ENCODE results near the gene PAWR.
"Not testable (repeated sequence)": the region's sequence is repeated elsewhere in the genome, so short reads cannot be mapped to it uniquely, and the experiment has no call there.

PAWR gene

DNA sequence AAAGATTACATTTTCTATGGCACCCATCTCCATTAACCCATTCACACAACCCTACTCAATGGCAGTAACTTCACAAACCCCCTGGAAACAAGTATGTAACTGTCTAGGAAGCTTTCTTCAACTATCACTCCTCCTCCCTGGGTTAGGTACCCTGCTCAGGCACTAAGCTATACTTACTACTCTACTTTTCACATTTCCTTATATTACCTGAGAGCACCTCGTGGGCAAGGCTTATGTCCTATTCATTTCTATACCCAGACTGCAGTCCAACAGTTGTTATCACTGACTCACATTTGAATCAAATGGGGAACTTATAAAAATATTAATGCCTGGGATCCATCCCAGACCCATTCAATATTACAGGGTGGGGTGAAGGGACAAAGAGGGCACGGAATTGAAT lies 4.6 kb downstream of the PAWR start:
- no peak for DNase-seq (ENCODE audit: low read depth)

DNA sequence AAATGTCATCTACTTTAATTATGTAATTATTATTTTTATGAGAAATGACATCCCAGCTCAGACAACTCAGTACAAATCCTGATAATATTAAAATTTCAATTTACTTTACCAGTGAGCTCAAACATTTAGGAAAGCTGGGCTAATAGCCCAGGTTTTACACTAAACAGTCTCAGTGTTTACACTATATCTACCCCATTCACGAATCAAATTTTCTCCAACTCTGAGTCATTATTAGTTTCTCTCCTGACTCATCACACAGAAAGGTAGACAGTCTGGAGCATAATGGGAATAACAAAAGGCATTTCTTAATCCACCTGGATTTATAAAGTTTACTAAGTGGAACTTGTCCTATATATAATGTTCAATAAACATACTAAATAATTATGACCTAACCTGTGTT lies 5.7 kb downstream of the PAWR start:
- DNase-seq (ENCODE audit: low read depth) = peak; percentile 69

DNA sequence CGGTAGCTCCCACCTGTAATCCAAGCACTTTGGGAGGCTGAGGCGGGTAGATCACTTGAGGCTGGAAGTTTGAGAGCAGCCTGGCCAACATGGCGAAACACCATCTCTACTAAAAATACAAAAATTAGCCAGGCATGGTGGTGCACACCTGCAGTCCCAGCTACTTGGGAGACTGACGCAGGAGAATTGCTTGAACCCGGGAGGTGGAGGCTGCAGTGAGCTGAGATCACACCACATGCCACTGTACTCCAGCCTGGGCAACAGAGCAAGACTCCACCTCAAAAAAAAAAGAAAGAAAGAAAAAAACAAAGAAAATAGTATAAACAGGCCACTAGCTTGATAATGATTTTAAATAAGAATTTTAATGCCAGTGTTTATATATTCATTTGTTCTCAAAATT lies 6.4 kb downstream of the PAWR start:
- not testable (repeated sequence) for DNase-seq (ENCODE audit: low read depth)

DNA sequence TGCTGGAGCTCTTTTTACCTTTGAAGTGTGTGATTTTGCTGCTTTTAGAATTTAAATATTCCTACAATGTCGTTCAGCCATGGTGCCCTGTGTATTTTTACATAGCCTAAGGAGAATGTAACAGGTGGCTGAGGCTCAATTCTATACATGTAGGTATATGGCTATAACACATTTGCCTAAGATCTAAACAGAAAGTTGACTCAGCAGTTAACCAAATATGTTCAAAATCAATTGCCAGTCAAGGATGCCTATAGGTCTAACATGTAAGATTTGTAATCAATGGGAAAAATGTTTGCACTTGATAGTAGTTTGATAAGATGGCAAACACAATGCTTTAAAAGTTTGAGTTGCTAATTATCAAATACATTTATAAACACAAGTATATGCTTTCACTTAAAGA lies 8.2 kb downstream of the PAWR start:
- no peak for DNase-seq (ENCODE audit: low read depth)

DNA sequence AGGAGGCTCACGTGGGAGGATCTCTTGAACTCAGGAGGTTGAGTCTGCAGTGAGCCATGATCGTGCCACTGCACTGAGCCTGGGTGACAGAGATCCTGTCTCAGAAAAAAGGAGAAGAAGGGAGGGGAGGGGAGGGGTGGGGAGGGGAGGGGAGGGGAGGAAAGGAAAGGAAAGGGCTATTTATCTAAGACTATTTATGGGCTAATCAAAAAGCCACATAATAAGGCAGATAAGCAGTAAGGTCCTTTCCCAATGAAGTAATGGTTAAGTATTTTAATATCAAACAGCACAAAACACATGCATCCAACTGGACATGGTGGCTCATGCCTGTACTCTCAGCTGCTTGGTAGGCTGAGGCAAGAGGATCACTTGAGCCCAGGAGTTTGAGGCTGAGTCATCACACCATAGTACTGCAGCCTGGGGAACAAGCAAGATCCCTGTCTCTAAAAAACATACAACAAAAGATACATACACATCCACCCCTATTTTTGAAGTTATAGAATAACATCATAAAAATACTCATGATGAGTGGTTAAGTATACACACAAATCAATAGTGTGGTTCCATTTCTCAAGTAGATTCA lies 9.7 kb downstream of the PAWR start:
- DNase-seq (ENCODE audit: low read depth) = peak; percentile 68

DNA sequence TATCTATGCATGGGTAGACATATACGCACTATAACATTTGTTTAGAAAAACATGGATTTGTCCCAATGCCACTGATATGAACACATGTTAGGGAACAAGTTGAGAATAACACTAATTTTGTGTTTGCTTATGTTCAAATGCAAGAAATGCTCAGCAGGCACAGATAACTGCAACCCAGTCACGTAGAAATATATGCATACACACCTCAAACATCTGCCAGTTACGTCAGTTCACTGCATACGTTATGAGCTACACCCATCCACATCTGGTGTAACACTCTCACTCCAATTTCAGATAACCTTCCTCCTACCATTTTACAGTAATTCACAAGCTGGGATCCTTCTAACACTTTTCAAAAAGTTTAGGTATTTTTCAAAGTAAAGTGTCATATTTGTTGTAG lies 10.7 kb downstream of the PAWR start:
- no peak for DNase-seq (ENCODE audit: low read depth)

DNA sequence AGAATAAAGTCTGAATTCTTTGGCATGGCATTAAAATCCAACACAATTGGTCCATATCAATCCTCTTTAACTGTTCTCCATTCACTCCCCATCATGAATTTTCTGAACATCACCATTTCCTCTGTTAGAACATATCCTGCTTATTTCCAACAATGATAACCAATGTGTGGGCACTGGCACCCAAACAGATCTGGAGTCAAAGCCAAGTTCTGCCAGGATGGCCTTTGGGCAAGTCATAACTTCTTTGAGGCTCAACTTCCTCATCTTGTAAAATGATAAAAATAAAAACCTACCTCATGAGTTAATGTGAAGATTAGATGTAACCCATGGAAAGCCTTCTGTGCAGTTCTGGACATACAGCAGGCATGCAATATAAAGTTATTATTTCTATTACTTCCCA lies 12.5 kb downstream of the PAWR start:
- no peak for DNase-seq (ENCODE audit: low read depth)

DNA sequence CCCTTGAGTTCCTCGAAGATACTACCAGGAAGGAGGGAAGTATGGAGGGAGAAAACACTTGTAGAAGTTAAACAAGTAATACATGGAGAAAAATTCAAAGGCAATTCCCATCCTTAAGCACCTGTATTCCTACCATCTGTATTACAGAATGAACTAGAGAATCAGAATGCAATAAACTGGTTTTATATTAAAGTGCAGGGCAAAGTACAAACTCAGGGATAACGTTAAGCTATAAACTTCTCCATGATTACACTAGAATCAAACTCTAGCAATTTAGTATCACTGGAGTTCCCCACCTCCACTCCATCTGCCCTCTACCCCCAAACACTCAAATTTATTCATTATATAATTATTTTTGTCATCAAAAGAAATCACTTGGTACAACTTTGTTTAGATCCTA lies 13.1 kb downstream of the PAWR start:
- no peak for DNase-seq (ENCODE audit: low read depth)

DNA sequence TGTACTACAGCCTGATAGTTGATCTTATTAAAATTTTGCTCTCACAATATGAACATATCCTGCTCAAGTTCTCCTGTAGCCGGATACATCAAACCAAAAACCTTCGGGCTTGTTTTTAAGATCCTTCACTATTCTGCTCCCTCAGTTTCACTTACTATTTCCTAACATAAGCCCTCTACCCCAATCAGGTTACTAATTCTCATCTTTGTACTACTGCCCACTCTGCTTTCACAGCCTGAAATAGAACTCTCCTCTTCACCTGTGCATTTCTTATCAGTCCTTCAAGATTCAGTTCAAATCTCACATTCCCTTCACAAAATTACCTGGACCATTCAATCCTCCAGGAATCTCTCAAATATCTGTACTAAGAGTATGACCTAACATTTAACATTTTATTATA lies 14.2 kb downstream of the PAWR start:
- DNase-seq (ENCODE audit: low read depth) = no peak

DNA sequence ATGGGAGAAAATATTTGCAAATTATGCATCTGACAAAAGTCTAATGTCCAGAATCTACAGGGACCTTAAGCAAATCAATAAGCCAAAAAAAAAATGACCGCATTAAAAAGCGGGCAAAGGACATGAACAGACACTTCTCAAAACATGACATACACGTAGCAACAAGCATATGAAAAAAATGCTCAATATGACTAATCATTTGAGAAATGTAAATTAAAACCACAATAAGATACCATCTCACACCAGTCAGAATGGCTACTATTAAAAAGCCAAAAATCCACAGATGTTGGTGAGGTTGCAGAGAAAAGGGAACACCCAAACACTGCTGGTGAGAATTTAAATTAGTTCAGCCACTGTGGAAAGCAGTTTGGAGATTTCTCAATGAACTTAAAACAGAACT lies 16.1 kb downstream of the PAWR start:
- DNase-seq (ENCODE audit: low read depth) = peak; percentile 79

DNA sequence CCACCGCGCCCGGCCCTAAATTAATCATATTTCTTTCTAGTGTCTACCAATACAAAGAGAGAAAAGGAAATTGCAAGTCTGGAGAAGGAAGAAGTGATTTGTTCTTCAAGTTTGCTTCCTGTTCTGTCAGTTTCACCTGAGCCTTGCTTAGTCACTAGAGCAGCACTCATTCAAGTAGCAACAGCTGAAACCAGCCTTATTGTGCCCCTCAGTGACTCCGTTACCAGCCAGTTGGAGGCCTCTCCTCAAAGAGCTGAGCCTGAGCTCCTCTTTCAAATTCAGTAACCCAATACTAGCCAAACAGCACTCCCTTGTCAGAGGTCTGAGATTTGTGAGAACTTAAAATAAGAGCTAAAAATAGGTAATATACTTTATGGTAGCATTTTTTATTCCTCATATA lies 17.4 kb downstream of the PAWR start:
- no peak for DNase-seq (ENCODE audit: low read depth)

DNA sequence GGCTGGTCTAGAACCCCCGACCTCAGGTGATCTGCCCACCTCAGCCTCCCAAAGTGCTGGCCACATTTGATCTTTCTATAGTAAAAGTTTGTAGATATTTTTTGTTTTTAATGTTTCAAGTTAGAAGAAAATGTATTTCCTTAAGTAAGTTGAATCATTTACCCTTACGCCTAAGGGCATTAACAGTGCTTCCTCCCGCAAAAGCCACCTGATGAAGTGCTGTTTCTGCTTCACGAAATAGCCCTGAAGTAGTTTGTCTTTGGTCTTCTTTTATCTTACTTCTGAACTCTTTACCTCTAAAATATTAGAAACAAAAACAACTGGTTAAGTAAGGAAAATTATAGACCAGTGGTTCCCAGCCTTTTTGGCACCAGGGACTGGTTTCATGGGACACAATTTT lies 22.7 kb downstream of the PAWR start:
- no peak for DNase-seq (ENCODE audit: low read depth)

DNA sequence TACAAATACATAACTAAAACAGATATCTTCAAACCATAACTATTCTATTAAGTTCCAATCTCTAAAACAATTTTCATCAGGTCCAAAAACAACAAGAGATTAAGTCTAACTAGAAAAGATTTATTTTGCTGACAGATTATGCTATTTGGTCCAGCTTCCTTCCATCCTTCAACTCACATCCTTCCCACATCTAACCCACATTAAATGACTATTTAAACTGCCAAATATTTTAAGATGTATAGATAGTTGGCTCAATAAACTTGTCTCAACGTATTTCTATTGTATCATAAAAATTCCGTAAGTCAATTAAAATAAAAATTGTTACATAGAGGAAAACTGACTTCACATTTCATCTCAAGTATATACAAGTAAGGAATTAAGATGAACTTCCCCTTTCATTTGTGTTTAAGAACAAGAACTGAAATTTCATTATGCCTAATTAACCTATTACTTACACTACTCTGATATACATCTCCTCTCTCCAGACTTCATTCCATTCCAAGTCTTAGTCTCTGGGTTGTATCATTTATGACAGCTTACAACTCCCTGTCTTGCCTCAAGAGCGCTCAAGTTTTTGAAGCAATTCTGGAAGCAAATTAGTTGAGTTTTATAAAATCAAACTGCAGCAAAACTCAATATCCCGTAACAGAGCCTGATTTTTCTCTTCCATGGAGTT lies 25.4 kb downstream of the PAWR start:
- DNase-seq (ENCODE audit: low read depth) = no peak

DNA sequence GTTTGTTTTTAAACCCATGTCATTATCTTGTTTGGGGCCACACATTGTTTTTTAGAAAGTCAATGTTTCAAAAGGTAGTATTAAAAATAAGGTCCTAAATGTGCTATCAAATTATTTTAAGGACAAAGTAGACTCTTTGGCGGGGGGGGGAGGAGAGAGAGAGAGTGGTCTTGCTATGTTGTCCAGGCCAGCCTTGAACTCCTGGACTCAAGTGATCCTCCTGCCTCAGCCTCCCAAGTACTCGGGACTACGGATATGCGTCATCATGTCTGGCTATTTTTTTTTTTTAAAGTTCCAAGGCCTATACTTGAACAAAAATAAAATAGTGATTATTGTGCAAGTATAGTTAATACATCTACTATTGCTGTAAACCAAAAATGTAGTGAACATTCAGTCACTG lies 26.2 kb downstream of the PAWR start:
- DNase-seq (ENCODE audit: low read depth) = no peak

DNA sequence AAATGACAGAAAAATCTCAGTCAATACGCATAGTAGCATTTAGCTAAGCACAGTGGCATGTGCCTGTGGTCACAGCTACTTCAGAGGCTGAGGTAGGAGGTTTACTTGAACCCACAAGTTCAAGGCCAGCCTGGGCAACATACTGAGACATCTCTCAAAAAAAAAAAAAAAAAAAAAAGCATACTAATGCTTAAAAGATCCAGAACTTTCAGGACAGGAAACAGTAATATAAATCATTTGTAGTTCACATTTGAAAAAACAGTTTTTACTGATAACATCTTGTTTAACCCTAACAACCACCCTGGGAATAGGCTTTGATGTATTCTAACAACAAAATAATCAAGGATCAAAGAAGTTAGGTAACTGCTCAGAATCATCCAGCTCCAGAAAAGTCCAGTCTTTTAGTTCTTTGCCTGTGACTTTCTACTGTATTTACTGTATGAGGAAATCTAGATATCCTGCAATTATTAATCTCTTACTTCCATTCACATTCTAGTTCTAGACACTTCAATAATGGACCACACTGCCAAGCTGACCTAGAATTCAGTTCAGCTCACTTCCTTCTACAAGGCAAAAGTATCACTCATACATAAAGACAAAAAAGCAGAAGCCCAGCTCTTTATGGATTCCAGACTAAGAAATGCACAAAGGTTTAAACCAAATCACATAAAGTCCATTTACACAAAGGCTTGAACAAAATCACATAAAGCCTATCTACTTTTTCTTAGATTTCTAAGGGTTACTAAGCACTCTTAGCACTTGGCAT lies 28.5 kb downstream of the PAWR start:
- DNase-seq (ENCODE audit: low read depth) = peak; percentile 51

DNA sequence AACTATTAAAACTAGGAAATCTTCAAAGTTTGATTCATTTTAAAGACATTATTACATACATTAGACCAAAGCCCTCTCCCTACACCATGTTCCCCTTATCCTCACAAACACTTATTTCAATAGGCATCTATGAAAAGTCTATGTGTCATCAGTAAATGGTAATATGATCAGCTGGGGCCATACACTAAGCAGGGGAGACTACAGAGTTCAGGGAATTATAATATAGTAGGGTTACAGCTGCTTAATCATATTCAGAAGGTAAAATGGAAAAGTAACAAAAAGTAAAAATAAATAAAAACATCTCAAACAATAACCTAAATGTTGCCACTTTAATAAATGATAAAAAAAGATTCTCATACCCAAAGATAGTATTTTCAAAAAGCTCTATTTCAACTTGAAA lies 29.1 kb downstream of the PAWR start:
- no peak for DNase-seq (ENCODE audit: low read depth)

DNA sequence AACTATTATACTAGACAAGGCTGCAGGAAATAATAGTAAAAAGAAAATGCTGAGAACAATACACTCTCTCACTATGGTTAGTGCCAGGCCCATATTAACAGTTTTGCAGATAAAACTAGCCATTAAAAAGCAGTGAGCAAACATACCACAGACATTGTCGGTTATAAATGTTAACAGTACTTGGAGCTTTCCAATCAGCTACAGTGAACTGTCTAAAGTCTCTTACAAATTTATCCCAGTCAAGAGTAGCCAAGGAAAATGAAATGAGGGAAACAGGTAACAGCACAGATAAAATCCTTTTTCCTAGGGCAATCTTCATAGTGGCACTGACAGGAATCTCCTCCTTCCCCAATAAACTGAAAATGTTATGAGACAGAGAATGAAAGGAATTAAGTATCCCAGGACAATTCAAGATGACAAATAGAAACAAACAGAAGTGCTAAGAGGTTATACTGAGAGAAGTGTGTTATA lies 30.8 kb downstream of the PAWR start:
- peak; percentile 54 for DNase-seq (ENCODE audit: low read depth)

DNA sequence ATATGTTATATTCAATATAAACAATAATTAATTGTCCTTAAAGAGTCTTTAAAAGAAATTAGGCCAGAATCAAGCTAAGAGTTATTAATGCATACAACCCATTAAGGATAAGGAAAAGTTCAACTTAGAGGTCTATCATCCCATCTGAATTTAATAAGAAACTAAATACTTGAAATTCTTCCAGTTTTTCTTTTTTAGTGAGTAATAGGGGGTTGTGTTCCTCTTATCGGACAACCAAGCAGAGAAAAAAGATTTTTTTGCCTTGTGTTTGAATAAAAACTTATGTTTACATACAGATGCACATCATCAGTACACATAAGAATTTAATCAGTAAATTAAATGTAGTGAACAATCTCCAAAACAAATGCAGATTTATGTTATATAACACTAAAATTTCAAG lies 32.5 kb downstream of the PAWR start:
- peak; percentile 76 for DNase-seq (ENCODE audit: low read depth)

DNA sequence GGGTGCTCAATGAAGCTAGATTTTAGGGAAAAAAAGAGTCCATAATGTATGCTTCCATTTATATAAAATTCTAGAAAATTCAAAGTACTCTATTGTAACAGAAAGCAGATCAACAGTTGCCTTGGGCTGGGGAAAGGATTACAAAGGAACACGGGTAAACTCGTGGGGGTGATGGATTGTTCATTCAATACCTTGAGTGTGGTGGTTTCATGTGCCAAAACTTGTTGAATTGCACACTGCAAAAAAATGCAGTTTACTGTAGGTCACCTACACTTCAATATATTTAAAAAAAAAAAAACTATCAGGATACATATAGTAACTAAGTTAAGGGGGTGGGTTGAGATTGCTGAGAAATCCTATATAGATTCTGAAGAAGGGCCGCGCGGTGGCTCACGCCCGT lies 33.6 kb downstream of the PAWR start:
- no peak for DNase-seq (ENCODE audit: low read depth)

DNA sequence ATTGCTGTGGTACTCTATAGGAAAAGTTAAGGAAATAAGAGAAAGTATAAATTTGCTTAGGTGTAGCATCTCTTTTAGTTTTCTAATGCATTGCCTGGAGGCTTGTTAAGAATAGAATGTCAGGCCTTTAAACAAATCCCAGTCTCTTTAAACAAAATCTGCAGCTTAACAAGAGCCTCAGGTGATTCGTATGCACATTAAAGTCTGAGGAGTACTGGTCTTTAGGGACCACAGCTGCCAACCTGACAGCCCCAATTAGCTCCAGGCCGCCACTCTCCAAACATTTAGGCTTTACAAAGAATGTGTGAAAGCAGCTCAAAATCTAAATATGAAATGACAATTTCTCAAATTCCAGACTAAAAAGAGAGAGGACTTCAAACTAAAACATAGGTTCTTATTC lies 35.7 kb downstream of the PAWR start:
- DNase-seq (ENCODE audit: low read depth) = no peak

DNA sequence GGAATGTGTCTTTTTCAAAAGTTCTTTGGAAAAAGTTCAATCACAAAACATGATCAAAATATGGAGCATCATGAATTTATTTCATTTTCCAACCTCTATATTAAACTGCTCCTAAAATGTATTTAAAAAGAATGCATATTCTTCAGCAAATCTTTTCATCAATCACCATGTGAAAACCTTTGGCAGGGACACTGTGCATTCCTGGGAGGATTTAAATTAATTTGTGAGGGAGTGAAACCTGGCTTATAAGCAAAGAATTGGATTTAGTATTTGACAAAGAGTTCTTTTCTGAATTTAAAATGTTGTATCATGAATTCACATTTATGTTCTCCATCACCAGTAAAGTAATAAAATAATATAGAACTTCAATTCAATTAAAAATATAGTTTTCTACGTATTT lies 38.2 kb downstream of the PAWR start:
- no peak for DNase-seq (ENCODE audit: low read depth)

DNA sequence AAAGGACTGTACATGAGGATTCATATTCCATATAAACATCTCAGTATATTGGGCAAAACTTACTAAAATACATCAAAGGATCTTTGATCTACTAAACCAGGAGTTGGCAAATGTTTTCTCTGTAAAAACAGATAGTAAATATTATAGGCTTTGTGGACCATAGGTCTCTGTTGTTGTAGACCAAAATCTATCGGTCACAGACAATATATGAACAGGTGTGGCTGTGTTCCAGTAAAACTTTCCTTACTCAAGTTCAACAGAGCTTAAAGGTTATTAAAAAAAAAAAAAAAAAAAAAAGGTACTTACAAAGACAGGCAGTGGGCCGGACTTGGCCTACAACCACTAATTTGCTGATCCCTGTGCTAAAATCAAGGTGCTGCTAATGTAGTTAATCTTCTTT lies 40.3 kb downstream of the PAWR start:
- DNase-seq (ENCODE audit: low read depth) = no peak

DNA sequence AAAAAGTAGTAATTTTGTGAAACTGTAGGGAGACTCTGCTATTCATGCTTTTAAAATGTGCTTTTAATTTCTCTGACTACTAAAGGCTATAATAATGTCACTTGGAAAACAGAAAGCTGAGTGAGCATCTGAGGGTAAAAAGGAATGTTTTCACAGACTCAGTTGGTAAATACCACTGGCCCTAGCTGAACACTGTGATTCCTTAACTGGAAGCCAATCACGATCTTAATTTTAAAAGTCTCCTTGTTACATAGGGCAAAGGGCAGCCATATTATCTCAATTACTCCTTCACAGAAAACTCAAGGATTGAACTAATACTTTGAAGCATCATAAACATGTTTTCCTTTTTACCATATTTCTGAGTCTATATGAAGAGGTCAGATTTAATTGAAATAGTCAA lies 41.9 kb downstream of the PAWR start:
- peak; percentile 64 for DNase-seq (ENCODE audit: low read depth)

DNA sequence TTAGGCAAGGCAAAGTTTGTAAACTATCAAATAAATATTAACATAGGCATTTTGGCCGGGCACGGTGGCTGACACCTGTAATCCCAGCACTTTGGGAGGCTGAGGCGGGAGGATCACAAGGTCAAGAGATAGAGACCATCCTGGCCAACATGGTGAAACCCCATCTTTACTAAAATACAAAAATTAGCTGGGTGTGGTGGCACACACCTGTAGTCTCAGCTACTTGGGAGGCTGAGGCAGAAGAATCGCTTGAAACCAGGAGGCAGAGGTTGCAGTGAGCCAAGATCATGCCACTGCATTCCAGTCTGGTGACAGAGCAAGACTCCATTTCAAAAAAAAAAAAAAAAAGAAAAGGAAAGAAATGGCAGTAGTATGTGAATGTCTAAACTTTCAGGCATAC lies 43.9 kb downstream of the PAWR start:
- DNase-seq (ENCODE audit: low read depth) = peak; percentile 33

Data from EH (cell line).